ENCODE results near the gene SLC12A5.

SLC12A5 gene

DNA sequence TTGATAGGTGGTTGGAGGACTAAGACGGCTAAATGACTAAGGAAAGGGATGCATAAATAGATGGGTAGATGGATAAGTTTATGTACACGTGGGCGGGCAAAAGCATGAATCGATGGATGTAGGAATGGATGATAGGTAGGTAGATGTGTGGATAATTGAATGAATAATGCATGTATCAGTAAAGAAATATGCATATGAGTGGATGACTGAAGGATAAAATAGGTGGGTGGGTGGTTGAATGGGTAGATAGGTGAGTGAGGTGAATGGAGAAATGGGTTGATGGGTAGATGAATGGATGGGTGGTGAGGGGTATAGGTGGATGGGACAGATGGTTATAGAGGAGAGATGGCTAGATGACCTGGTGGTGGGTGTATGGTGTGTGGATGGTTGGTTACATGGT, 20.2 kb downstream of the SLC12A5 start:
- Histone ChIP-seq H3K4me3 (ENCODE audit: low read depth, low read length) (no peak overlapping the region), H3K27ac (ENCODE audit: extremely low read depth, low read depth, low read length) (no peak overlapping the region), H3K36me3 (ENCODE audit: control insufficient read depth in 2 of 2, insufficient read depth in 1 of 2, low read length in 2 of 2) (no peaks in the 10 kb centered on the region), H3K9me3 (ENCODE audit: control insufficient read depth, insufficient read depth, low read depth, low read length) (no peaks in the 10 kb centered on the region), H3K4me1 (ENCODE audit: control insufficient read depth, insufficient read depth, low read length) (no peaks in the 10 kb centered on the region)
- POLR2A ChIA-PET, result no interaction called here
- TF ChIP-seq ZXDB (tag by site-specific recombination; IDR thresholded peaks at IDR 0.05), result no peak
- TF ChIP-seq KLF9 (tag by site-specific recombination; IDR thresholded peaks at IDR 0.05; ENCODE audit: low read depth), result no peak
- TF ChIP-seq MEIS1 (CRISPR knock-in tag; IDR thresholded peaks at IDR 0.05; ENCODE audit: borderline replicate concordance), result no peak
- peak; percentile 60 for TF ChIP-seq EGR2 (tag by site-specific recombination; IDR thresholded peaks at IDR 0.05; ENCODE audit: low read depth)
- CTCF ChIA-PET, result no interaction called here

DNA sequence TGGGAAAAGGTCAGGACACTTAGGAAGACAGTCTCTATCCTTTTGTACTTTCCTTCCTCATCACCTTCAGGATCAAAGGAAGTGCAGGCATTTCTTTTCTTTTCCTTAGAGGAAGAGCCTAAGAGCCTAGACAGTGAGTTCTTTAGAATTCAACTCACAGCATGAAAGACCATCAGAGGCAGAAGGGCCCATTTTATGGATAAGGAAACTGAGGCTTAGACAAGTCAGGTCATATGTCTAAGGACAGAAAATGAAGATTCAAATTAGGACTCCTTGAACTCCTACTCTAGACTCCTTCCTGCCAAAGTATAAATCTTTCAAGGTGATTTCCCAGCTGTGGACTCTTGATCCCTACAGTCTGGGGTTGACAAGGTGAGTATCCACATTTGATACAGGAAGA, 20.8 kb downstream of the SLC12A5 start:
- H3K4me1 ChIP-seq (ENCODE audit: control insufficient read depth, insufficient read depth, low read length), result no peaks in the 10 kb centered on the region
- no peak overlapping the region for H3K27ac ChIP-seq (ENCODE audit: extremely low read depth, low read depth, low read length)
- ChIA-PET POLR2A (no interaction called here), CTCF (interaction anchor here (2.2 kb wide), 1 partner anchor 36 kb away, joined by 8 read pairs; no protein-coding TSS in a partner anchor)
- no peak overlapping the region for H3K4me3 ChIP-seq (ENCODE audit: low read depth, low read length)
- no peaks in the 10 kb centered on the region for H3K36me3 ChIP-seq (ENCODE audit: control insufficient read depth in 2 of 2, insufficient read depth in 1 of 2, low read length in 2 of 2)
- no peaks in the 10 kb centered on the region for H3K9me3 ChIP-seq (ENCODE audit: control insufficient read depth, insufficient read depth, low read depth, low read length)
- TF ChIP-seq ZNF658 (tag by site-specific recombination; IDR thresholded peaks at IDR 0.05), result no peak
- TF ChIP-seq MYNN (tag by site-specific recombination; IDR thresholded peaks at IDR 0.05; ENCODE audit: borderline replicate concordance), result no peak
- no peak for TF ChIP-seq MEIS1 (CRISPR knock-in tag; IDR thresholded peaks at IDR 0.05; ENCODE audit: borderline replicate concordance)
- TF ChIP-seq, protein P1, sequence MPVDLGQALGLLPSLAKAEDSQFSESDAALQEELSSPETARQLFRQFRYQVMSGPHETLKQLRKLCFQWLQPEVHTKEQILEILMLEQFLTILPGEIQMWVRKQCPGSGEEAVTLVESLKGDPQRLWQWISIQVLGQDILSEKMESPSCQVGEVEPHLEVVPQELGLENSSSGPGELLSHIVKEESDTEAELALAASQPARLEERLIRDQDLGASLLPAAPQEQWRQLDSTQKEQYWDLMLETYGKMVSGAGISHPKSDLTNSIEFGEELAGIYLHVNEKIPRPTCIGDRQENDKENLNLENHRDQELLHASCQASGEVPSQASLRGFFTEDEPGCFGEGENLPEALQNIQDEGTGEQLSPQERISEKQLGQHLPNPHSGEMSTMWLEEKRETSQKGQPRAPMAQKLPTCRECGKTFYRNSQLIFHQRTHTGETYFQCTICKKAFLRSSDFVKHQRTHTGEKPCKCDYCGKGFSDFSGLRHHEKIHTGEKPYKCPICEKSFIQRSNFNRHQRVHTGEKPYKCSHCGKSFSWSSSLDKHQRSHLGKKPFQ (tag by site-specific recombination; IDR thresholded peaks at IDR 0.05), result no peak
- no peak for TF ChIP-seq GFI1B (tag by site-specific recombination; IDR thresholded peaks at IDR 0.05)
- no peak for TF ChIP-seq ZNF514 (tag by site-specific recombination; IDR thresholded peaks at IDR 0.05)
- TF ChIP-seq ZNF37A (tag by site-specific recombination; IDR thresholded peaks at IDR 0.05), result no peak
- TF ChIP-seq ZNF571 (tag by site-specific recombination; IDR thresholded peaks at IDR 0.05), result no peak
- TF ChIP-seq SP7 (tag by site-specific recombination; IDR thresholded peaks at IDR 0.05), result no peak
- no peak for TF ChIP-seq ZFHX2 (tag by site-specific recombination; conservative IDR thresholded peaks at IDR 0.05)
- TF ChIP-seq ZNF335 (tag by site-specific recombination; conservative IDR thresholded peaks at IDR 0.05), result no peak
- no peak for TF ChIP-seq HOXA7 (CRISPR knock-in tag; IDR thresholded peaks at IDR 0.05; ENCODE audit: borderline replicate concordance)
- no peak for TF ChIP-seq ZNF768 (tag by site-specific recombination; IDR thresholded peaks at IDR 0.05)
- TF ChIP-seq, protein P2, sequence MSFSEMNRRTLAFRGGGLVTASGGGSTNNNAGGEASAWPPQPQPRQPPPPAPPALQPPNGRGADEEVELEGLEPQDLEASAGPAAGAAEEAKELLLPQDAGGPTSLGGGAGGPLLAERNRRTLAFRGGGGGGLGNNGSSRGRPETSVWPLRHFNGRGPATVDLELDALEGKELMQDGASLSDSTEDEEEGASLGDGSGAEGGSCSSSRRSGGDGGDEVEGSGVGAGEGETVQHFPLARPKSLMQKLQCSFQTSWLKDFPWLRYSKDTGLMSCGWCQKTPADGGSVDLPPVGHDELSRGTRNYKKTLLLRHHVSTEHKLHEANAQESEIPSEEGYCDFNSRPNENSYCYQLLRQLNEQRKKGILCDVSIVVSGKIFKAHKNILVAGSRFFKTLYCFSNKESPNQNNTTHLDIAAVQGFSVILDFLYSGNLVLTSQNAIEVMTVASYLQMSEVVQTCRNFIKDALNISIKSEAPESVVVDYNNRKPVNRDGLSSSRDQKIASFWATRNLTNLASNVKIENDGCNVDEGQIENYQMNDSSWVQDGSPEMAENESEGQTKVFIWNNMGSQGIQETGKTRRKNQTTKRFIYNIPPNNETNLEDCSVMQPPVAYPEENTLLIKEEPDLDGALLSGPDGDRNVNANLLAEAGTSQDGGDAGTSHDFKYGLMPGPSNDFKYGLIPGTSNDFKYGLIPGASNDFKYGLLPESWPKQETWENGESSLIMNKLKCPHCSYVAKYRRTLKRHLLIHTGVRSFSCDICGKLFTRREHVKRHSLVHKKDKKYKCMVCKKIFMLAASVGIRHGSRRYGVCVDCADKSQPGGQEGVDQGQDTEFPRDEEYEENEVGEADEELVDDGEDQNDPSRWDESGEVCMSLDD (tag by site-specific recombination; IDR thresholded peaks at IDR 0.05), result no peak
- no peak for TF ChIP-seq ZNF558 (tag by site-specific recombination; IDR thresholded peaks at IDR 0.05)
- TF ChIP-seq, protein P3, sequence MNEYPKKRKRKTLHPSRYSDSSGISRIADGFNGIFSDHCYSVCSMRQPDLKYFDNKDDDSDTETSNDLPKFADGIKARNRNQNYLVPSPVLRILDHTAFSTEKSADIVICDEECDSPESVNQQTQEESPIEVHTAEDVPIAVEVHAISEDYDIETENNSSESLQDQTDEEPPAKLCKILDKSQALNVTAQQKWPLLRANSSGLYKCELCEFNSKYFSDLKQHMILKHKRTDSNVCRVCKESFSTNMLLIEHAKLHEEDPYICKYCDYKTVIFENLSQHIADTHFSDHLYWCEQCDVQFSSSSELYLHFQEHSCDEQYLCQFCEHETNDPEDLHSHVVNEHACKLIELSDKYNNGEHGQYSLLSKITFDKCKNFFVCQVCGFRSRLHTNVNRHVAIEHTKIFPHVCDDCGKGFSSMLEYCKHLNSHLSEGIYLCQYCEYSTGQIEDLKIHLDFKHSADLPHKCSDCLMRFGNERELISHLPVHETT (tag by site-specific recombination; IDR thresholded peaks at IDR 0.05), result no peak
